Measurements from ENCODE around the gene PAK5. TPM values are rescaled to one million over a fixed set of nuclear protein-coding genes. Genes with fewer than 3 reads are reported as not detected.

The PAK5 gene
- total RNA-seq, 1 donor from 2014 or later: not detected

DNA sequence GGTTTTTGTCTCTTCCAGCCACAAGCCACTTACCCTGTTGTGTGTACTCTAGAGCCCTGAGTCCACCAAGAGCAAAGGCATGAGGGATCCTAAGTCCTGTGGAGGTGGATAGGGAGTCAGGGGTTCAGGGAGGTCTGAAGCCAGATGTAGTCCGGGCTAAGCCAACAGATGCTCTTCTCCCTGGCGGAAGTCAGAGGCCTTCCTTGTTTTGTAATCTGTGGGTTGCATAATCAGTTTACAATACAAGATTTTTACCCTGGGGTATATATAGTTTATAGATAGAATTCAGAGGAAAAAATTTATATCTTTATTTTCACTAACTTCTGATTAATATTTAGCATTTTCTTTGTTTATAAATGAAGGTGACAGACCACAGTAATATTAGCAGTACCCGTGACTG lies 315.2 kb downstream of the PAK5 start:
- no peak for DNase-seq (ENCODE audit: low spot score)

DNA sequence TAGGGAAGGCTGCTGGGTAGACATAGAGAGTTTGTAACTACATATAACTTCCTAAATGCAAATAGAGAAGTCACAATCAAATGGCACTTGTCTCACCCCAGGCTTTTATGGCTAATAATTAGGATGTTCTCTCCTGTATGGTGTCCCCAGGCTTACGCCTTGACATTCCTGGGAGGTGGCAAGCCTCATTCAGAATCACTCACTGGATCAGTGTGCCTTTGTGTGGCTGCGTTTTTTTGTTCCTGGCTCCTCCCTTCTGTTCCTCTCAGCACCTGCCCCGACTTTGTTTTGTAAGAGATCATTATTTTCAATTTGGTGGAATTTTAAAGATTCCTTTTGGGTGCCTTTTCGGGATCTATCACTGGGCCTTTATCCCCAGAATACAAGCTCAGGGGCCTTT lies 318.8 kb downstream of the PAK5 start:
- no peak for DNase-seq (ENCODE audit: low spot score)

DNA sequence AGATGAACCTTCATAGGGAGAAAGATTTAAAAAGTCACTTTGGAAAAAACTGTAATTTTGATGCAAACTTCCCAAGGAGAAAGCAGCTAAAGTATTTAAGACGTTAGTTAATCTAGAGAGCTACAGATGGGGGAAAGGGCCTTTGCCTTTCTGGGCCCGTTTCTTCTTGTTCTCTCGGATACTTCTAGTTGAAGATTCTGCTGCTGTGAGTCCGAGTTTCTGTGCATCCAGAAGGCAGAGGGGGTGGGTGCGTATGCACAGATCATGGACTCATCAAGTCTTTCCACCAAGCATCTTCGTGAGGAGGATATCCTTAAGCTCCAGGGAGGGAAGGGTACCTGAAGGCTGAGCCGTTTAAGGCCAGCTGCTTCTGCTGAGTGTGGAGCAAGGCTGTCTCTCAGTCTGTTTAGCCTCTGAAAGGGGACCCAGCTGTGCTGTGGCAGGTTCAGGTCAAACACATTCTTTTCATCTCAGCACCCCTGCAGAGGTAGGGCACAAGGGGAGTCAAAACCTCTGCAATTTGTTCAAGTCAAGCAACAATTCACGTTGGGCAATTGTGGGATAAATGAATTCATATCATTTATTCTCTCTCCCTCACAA lies 320.2 kb downstream of the PAK5 start:
- DNase-seq (ENCODE audit: low spot score): no peak

DNA sequence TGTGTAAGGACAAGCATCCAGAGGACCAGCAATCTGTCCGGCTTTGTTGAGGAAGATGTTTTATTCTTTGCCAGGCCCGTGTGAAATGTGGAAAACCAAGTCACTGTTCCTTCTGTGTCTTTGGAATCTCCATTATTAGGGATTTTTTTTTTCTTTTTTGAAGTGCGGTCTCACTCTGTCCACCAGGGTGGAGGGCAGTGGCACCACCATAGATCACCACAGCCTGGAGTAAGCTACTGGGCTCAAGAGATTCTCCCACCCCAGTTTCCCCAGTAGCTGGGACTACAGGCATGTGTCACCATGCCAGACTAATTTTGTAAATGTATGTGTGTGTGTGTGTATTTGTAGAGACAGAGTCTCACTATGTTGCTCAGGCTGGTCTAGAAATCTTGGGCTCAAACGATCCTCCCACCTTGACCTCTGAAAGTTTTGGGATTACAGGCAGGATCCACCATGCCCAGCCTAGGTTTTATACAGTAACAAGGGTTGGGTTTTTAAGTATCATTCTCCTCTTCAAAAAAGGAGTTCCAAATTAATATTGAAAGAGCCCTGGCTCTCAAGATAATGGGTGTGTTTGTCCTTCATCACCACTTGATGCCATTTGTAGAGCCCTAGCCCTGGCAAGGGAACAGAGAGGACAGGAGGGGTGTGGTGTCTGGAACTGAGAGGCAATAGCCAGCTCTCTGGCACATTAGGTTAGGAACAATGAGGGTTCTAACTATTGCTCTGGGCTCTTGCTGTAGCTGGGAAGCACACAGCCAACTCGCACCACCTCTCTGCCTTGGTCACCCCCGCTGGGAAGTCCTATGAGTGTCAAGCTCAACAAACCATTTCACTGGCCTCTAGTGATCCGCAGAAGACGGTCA lies 321.3 kb downstream of the PAK5 start:
- no peak for DNase-seq (ENCODE audit: low spot score)

DNA sequence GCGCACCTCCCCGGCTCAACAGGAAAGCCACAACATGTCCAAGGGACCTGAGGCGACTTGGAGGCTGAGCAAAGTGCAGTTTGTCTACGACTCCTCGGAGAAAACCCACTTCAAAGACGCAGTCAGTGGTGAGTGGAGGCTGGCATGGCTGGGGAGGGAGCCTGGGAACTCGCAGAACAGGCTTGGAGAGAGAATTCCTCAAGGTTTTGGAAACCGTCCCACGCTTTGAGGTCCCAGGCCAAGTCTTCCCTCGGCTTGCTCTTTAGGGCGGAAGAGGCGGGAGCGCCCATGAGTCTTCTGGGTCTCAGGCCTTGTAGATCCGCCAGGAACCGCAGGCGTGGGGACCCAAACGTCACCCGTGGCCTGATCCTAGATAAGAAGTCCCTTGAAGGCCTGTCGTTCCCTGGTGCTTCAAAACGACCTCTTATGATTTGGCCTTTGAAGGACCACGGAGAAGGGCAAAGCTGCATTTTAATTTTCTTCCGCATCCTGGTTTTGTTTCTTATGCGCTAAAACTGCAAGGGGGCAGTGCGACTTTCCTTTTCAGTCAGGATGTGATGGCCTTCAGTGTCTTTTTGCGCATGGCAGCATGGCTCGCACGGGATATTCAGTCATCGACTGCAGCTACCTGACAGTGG lies 322.5 kb downstream of the PAK5 start:
- DNase-seq (ENCODE audit: low spot score): no peak

DNA sequence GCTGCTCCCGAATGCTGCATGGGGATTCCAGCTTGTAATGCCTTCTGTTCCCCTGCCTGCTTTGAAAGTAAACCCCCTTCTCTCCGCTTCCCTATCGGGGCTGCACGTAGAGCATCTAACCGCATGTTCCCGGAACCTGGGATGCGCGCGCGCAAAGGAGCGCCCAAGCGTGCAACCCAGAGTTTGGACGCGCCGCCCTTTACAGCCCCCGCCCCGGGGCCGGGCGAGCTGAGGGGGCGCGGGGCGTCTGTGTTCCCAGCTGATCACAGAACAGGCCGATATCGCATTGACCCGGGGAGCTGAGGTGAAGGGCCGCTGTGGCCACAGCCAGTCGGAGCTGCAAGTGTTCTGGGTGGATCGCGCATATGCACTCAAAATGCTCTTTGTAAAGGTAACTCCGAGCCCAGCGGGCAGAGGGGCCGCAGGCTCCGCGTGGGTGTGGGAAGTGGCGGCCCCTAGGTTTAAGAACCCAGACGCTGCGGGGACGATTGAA lies 323.1 kb downstream of the PAK5 start:
- no peak for DNase-seq (ENCODE audit: low spot score)

DNA sequence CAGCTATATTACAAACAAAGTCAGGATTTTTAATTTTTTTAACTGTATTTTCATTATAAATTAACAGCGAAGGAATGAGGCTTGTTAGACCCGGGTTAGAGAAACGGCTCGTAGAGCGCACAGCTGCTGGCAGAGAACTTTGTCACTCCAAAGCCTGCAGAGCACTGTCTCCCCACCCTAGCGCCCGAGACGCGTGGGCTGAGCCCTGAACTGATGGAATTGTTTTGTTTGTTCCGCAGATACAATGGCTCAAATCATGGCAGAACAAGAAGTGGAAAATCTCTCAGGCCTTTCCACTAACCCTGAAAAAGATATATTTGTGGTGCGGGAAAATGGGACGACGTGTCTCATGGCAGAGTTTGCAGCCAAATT lies 323.7 kb downstream of the PAK5 start:
- no peak for DNase-seq (ENCODE audit: low spot score)

DNA sequence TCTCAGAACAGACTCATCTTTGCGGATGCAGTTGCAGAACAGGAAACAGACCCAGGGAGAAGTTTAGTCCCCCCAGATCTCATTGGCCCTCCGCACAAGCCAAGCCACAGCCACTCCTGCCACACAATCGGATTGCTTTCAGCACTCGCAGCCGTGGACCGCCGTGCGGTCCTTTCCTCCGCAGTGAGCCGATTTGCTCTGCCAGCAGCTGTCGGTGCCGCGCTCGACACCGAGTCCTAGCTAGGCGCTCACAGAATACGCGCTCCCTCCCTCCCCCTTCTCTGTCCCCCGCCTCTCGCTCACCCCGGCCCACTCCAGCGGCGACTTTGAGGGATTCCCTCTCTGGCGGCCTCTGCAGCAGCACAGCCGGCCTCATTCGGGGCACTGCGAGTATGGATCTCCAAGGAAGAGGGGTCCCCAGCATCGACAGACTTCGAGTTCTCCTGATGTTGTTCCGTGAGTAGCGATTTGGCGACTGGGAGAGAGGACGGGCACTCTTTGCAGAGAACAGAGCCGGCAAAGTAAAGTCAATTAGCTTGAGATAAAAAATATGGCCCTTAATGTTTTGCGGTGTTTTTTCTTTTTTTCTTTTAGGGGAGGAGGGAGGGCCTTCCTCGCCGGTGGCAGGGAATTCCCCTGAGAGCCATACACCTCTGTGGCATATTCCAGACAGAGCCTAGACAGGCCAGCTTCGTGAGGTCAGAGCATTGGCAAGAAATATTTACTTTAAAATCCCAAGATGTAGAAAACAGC lies 324.2 kb downstream of the PAK5 start, which contains the start of gene LAMP5:
TSS of gene LAMP5 (plus strand) at position 130 of the 753 bp plus-strand sequence. CDS start at position 393, 263 bp downstream.
- no peak for DNase-seq (ENCODE audit: low spot score)

DNA sequence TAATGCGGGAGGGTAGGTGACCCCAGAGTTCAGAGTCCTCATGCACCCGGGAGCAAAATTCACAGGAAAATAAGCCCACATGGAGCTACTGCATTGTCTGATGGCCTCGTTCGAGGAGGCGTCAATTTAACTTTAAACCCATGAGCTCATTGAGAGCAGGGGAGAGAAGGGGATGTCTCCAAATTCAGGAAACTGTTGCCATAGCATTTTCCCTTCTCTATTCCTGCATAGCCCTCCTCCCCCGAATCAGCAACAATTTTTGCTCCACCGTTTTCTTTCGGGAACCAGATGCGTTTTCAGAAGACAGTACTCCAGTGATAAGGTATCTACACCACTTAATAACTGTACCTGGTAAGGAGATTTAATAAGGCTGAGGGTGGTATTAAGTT lies 324.8 kb downstream of the PAK5 start:
- no peak for DNase-seq (ENCODE audit: low spot score)

DNA sequence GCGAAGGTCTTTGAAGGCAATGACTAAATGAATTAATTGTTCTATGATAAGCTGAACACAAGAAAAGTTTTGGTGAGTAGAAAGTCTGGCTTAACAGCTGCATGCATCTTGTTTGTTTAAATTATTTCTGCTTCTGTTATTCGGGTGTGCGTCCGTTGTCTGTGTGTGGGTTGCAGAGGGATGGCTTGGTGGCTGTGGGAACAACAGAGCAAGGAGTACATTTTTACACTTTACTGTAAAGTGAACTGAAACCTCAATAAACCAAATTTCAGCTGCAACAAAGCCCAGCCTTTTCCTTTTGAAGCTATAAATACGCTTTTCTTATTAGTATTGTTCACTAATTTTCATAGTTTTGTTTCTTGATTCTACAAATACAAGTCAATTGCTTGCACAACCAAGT lies 328.0 kb downstream of the PAK5 start:
- no peak for DNase-seq (ENCODE audit: low spot score)

DNA sequence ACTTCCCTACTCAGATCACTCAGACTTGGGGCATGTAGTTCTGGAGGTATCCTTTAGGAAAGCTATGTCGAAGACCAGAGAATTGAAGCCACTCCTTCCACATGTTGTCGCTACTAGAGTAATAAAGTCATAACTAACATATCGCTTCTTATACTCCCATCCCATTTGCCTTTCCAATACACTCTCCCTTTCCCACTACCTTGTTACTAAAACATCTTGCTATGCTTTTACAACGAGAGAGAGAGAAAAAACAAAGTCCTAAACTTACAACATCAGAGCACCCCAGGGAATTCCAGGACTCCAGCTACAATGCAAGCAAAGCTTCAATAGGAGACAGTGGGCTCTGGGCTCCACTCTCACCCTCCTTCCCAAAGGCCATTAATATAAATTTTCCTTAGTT lies 329.6 kb downstream of the PAK5 start:
- DNase-seq (ENCODE audit: low spot score): no peak

DNA sequence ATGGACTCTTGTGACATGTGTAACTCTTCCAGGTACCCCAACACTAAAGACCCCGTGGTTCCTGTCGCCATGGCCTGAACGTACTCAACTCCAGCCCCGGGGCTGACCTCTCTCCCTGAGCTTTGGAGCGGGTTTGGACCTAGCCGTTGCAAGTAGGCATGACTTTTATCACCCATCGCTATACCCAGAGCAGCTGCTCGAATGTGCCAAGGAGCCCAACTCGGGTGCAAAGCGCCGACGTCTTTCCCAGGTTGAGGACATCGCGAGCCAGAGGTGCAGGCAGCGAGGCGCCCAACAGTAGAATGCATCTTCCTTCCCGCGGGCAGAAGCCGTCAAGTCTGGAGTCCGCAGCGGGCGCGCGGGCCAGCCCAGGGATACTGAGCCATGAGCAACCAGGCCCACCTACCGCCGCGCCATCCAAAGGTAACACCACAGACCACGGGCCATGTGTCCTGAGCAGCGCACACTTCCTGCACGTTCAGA lies 330.1 kb downstream of the PAK5 start:
- no peak for DNase-seq (ENCODE audit: low spot score)

DNA sequence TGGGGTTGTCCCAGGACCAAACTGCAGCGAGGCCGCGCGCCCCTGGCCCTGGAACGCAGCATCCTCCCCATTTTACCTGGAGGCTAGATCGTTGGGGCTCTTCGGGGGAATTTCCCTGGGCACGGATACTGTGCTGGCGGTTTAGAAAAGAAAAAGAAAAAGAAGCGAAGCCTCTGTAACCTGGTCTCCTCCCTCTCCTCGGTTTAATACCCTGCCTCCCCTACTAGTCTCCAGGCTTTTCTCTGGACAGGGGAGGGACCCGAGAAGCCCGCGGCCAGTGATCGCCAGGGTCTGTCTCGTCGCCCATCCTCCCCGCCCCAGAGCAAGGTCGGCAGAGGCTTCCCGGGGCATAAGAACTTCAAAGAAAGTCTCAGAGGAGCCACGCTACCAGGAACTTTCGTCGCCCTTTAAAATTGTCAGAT lies 330.6 kb downstream of the PAK5 start:
- DNase-seq (ENCODE audit: low spot score): no peak

DNA sequence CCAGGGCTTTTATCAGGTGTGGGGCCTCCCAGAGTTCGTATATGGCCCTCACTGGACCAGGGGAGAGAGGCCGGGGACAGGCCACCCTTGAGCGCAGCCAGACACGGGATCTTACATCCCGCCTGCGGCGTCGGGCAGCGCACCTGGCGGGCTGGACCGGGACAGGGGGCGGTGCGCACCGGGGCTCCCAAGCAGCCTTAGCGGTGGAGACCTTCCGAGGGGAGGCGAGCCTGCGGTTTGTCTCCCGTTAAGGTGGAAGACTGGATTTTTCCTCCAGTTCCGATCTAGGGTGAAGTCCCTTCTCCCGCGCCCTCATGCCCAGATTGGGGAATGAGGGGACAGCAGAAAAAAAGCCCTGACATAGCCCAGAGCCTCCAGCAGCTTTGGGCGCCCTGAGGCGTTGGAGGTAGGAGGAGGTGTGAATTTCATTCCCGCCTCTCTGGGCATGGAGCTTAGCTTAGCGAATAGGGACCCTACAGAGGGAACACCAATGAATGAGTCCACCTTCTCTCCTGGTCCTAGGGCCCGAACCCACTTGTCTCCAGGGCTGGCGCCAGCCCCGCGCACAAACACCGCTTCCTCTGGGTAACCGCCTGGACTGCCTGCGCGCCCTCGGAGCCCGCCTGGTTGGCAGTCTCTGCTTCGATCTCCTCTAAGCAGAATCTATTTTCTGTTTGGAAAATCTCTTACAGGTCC lies 331.2 kb downstream of the PAK5 start:
- DNase-seq (ENCODE audit: low spot score): no peak

DNA sequence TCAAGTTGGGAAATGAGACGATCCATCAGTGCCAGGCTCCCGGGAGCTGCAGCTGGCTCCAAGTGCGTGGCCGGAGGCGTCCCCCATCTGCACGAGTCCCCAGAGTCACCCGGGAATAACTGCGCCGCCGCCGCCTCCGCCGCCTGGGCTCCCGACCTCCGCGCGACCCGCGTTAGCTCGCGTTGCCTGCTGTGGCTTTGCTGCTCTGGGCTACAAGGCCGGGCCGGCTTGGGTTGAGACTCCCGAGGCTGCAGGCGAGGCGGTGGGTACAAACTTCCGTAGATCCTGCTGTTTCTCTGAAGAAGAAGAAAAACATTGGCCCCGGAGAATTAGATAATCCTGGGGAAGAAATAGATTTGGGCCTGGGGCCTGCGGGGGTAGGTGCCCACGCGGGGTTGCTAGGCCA lies 331.9 kb downstream of the PAK5 start:
- DNase-seq (ENCODE audit: low spot score): no peak

DNA sequence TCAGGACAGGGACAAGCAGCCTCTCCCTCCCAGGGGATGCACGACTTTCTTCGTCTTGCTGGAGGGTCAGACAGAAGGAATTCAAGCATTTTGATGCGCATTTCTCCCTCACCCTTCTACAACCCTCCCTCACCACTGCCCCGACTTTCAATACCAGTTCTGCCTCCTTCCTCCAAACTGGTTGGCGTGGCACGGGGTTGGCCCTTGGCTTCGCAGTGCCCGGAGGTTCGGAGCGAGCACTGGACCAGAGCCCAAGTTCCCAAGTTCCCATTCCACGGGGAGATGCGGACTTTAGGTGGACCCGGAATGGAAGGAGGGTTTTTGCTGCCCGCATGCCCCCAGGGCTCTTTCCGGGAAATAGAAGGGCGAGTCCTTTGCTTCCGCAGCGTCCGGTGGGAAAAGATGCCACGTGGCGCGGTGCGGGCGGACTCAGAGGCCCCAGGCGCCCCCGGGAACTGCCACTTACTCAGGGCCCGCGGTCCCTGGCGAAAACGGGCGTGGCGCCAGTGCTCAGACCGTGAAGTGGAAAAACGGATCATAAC lies 332.5 kb downstream of the PAK5 start:
- no peak for DNase-seq (ENCODE audit: low spot score)

DNA sequence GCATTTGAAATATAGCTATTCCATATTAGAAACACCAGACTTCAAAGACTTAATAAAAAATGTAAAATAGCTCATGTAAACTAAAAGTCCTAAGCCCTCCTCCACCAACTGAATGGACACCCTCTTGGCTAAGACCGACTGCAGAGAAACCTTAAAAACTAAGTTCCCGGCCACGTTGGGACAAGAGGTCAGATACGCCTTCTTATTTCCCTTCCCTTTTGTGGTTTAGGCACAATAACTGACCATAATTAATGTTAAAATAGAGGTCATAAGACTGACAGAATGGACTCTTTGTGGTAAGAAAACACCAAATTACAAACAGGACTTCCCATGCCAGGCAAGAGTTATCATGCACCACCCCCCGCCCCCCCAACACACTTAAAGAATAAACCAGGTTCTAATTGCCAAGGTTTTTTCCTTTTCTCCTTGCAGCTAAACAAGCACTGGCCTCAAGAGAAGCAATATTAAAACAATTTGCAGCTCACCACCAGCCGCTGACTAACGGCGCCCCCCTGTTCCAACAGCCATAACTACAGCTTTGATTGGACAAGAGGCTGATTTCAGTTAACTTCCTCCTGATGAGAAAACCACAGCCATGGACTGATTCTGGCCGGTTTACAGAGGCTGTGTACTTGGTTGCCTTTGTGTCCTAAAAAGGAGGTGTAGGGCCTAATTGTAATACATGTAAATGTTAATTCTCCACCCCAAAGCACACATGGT lies 335.2 kb downstream of the PAK5 start:
- DNase-seq (ENCODE audit: low spot score): no peak

DNA sequence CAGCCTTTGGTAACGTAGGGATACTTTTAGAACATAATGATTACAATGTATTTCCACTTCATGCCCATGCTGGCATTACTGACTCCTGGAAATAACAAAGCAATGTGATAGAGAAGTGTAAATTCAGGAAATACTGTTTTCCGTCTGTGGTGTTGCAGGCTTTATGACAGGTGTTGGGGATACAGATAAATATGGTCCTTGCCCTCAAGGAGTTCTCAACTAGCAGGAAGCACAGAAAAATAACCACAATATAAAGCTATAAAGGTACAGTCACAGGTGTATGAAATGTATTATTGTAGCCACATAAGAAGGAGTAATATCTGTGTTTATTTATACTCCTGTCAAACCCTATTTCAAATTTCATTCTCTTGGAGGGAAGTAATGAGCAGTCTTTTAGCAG lies 337.4 kb downstream of the PAK5 start:
- DNase-seq (ENCODE audit: low spot score): no peak

DNA sequence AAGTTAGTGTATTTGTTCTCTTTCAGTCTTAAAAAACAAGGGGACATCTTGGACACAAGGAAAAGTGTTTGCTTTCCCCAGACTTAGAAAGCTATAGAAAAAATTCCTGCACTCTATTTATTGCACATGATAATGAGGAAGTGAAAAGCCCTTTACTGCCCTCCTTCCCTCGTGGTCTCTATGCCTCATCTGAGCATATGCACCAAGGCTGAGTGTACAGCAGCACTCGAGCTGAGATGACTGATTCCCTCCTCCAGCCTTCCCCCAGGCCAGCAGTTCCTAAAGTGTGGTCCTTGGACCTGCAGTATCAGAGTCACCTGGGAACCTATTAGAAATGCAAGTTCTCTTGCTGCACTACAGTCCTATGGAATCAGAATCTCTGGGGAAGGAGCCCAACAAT lies 338.8 kb downstream of the PAK5 start:
- DNase-seq (ENCODE audit: low spot score): no peak
